Activated CD4-positive, alpha-beta T cell treated with anti-CD3 and anti-CD28 coated beads, Interleukin-2, Interleukin-4, amounts not matched to agents 100 ng/mL and 50 ng/mL, durations not matched to agents 16 hours and 8 hours (primary cell): ENCODE data around the gene NAA16.

ENCODE experiments used
- DNase-seq: peaks from one replicate; pipeline ENCODE4 v3.0.0-alpha.2; 2020; ENCODE audit warnings: low spot score

NAA16 gene

DNA sequence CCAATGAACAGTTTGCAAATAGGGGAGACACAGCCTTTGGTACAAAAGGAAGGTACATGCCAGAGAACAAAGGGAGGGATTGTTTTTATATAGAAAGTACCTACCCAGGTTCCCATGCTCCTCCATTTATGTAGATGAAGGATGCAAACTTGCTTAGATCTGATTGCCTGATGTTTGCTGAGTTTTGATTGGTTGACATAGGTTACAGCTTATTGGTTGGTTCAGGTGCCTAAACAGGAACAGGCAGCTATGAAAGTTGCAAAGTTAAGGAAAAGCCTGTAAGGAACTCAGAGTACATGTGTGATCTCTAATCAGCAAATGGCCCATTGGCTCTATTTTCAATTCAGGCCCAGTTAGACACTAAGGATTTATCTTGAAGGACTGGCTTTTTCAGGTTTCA lies 6.5 kb upstream of the NAA16 start:
- no peak for DNase-seq

GRCh38 chr13:41306271-41307145 lies 4.6 kb upstream of the NAA16 start:
- no peak for DNase-seq

DNA sequence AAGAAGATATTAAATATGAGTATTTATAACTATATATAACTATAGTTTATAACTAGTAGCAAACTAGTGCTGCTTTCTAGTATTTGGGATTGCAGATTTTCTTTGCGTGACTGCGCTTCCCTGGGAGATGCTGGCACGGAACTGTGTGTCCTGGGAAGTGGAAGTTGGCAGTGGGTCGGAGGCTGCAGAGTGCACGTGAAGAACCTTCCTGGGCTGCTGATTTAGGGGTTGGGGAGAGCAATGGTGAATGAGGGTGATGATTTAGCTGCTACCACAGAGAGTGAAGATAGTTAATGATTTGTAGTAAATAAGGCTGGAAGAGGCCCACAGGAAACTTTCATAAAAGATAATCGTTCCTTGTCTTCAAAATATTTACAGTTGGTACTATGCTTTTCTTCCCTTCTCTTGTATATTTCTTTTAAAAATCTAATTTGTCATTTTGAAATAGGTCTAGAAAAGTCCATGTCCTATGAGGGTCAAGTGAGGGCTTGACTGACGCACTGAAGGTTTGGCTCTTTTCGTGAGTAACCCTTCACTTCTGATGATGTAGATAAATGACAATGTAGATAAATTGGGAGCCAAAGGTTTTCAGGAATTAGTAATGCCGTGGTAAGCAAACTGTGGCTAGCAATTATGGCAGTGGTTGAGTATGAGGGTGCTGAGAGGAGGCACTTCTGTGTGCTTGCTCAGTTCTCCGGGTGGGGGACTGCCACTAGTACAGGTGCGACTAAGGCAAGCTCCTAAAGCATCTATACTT lies 3.0 kb upstream of the NAA16 start:
- no peak for DNase-seq

- DNase-seq, result peak; percentile 46
Measured at GRCh38 chr13:41311406-41312175, 524 bp downstream of the NAA16 start.

DNA sequence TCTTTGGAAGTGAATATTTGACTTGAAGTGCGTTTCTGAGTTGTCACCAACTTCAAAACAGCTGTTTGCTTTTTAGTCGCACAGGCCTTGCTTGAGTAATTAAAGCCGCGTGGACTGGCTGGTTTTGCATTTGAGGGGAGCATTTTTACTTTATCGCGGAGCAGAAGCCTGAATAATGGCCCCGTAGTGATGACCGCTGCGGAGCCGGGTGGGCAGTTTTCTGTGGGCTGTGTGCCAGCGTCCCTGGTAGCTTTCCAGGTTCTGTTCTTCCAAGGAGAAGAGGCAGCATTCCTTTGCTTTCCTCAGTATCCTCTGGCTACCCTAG lies 1.1 kb downstream of the NAA16 start:
- no peak for DNase-seq

- no peak for DNase-seq
Measured at GRCh38 chr13:41313117-41313516, 2.0 kb downstream of the NAA16 start.

DNA sequence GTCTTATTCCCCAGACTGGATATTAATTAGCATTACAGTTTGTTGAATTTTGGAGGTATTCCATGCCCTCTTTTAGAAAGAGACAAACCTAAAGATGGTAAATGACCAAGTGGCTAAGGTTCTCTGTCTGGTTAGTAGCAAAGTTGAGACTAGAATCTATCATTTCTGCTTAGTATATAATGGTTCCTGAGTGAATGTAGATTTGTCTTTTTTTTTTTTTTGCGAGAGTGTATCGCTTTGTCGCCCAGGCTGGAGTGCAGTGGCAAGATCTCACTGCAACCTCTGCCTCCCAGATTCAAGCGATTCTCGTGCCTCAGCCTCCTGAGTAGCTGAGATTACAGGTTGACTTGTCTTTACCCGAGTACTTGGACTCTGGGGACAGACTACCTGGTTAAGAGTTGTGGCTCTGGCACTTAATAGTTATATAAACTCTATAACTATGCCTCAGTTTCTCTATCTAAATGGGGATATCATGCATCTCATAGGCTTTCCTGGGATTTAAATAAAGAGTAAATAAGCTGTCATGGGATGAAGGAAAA lies 2.7 kb downstream of the NAA16 start:
- DNase-seq, result no peak

DNA sequence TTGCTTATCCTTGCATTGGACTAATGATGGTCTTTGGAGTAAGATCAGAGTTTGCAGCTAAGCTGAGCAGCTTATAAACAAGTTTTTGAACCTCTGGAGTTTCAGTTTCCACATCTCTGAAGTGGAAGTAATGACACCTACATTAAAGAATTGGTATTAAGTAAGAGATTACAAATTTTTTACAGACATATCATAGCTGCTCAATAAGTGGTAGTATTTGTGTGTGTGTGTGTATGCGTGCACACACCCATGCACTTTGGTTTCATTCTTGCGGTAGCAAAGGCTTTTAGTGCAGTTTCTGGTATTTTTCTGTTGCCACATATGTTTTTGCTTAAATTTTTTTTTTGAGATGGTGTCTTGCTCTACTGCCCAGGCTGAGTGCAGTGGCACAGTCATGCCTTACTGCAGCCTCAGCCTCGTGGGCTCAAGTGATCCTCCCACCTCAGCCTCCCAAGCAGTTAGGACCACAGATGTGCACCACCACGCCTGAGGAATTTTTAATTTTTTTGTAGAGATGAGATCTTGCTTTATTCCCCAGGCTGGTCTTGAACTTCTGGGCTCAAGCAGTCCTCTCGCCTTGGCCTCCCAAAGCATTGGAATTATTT lies 4.5 kb downstream of the NAA16 start:
- no peak for DNase-seq

DNA sequence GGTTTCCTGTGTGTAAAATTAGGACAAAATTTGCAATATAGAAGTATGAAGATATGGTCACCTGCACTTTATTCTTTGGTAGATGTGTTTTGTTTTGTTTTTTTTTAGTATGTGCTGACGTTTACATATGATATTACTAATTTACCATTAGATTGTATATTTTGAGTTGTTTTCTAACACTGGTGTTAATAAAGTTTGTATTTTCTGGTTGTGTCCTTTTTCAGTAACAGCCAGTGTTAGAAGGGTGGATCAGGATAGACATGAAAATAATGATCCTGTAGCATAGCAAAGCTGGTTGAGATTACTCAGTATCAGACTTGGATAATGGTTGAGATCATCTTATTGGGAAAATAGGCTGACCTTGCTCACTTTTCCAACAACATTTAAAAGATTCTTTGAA lies 6.2 kb downstream of the NAA16 start:
- DNase-seq, result no peak

GRCh38 chr13:41325752-41326151 lies 14.7 kb downstream of the NAA16 start:
- DNase-seq, result no peak

DNA sequence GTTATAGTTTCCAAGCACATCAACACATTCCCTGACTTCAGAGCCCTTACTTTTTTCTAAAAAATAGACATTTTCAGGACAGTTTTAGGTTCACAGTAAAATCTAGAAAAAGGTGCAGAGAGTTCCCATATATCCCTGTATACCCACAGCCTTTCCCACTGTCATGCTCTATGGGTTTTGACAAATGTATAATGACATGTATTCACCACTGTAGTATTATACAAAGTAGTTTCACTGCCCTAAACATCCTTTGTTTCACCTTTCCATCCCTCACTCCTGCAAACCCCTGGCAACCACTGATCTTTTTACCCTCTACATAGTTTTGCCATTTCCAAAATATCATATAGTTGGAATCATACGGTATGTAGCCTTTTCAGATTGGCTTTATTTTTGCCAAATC lies 15.6 kb downstream of the NAA16 start:
- DNase-seq, result no peak

GRCh38 chr13:41327994-41328790 lies 17.1 kb downstream of the NAA16 start:
- DNase-seq, result no peak

DNA sequence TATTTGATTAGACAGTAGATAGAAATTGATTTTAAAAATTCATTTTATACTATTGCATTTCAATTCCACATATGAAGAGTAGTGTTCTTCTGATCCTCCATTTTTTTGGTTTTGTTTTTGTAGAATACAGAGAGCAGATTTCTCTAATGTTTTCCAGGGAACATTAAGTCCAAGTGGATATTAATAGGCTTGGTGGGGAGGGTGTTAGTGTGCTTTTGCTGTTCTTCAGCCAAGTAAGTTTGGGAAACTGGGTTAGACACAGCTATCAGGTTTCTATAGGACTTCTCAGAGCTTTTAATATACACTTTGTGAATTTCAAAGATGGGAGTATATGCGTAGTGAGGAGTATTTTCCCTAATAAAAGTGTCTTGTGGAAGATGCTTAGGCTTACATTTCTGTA lies 21.8 kb downstream of the NAA16 start:
- DNase-seq, result no peak

- no peak for DNase-seq
Measured at GRCh38 chr13:41334810-41335209, 23.7 kb downstream of the NAA16 start.

GRCh38 chr13:41344358-41344757 lies 33.3 kb downstream of the NAA16 start:
- DNase-seq, result no peak

DNA sequence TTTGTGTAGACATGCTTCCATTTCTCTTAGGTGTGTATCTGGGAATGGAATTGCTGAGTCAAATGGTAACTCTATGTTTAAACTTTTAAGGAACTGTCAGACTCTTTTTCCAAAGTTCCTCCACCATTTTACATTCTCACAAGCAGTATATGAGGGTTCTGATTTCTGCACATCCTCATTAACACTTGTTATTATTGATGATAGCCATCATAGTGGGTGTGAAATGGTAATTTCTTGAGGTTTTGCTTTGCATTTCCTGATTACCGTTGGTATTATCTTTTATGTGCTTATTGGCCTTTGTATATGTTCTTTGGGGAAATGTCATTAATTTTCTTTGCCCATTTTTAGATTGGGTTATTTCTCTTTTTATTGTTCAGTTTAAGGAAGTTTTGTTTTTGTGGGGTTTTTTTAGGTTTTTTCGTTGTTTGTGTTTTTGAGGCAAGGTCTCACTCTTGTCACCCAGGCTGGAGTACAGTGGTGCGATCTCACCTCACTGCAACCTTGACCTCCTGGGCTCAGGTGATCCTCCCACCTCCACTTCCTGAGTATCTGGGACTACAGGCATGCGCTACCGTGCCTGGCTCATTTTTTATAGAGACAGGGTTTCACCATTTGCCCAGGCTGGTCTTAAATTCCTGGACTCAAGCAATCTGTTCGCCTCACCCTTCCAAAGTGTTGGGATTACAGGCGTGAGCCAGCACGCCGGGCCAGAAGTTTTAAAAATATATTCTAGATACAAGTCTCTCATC lies 34.3 kb downstream of the NAA16 start:
- no peak for DNase-seq

DNA sequence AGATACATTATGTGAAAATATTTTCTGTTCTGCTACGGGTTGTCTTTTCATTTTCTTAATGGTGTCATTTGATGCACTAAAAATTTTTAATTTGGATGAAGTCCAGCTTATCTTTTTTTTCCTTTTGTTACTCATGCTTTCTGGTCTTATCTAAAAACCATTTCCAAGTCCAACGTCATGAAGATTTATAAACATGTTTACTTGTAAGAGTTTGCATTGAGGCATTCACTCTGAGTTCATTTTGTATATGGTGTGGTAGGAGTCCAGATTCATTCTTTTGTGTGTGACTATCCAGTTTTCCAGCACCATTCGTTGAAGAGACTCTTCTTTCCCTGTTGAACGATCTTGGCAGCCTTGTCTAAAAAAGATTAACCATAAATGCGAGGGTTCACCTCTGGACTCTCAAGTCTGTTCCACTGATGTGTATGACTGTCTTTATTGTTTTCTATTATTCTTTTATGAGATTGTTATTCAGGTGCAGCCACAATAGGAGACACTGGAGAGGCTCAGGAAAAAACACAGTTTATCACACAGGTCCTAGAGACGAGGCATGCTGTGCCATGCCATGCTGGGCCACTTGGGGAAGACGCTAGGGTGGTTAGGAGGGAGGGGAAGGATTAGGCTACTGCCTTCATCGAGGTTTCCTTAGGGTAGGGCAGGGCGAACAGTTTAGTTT lies 35.0 kb downstream of the NAA16 start:
- DNase-seq, result no peak

GRCh38 chr13:41352935-41353840 lies 42.1 kb downstream of the NAA16 start:
- DNase-seq, result peak; percentile 61

DNA sequence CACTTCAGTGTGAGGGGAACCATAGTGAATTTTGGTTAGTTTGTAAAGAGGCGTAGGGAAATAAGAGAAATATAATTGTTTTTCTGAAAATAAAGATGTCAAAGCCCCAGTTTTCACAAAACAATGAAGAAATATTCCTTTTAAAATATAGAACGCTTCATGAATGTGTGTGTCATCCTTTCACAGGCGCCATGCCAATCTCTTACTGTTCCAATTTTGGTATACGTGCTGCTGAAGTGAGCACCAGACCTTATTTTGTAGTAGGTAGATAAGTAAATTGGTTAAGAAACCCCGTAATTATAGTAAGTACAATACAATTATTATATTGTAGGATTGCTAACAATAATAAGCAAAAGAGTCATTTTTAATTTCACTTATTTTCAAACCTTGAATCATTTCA lies 43.3 kb downstream of the NAA16 start:
- DNase-seq, result no peak
